ENCODE measurements around the gene SPIRE2. TPM values are rescaled to one million over a fixed set of nuclear protein-coding genes. Genes with fewer than 3 reads are reported as not detected.
A peak's percentile ranks its signal among the peaks of the same experiment; 100 is the strongest.
"Not testable (repeated sequence)": the region's sequence is repeated elsewhere in the genome, so short reads cannot be mapped to it uniquely, and the experiment has no call there.

SPIRE2 gene
- total RNA-seq, 2 donors from 2014 or later: 0.69 to 0.91 TPM

- H3K27ac Mint-ChIP-seq: no peak overlapping the region
- no peaks in the 10 kb centered on the region for H3K4me1 Mint-ChIP-seq (ENCODE audit: low read depth)
- H3K36me3 Mint-ChIP-seq (ENCODE audit: insufficient read depth in 2 of 2): peaks cover 10 to 27% of the 10 kb centered on the region in 2 donors
- no peaks in the 10 kb centered on the region for H3K27me3 Mint-ChIP-seq (ENCODE audit: low read depth)
- H3K9me3 Mint-ChIP-seq: no peaks in the 10 kb centered on the region
- H3K4me3 Mint-ChIP-seq: no peak overlapping the region
- DNase-seq (no peak), ATAC-seq (replicated peaks in 1 of 2) (no peak)
Measured at GRCh38 chr16:89793955-89794354, 34.3 kb upstream of the SPIRE2 start.

GRCh38 chr16:89795676-89796075, 32.6 kb upstream of the SPIRE2 start:
- DNase-seq (no peak), ATAC-seq (replicated peaks in 1 of 2) (no peak)
- peaks cover 13 to 30% of the 10 kb centered on the region in 2 donors for H3K36me3 Mint-ChIP-seq (ENCODE audit: insufficient read depth in 2 of 2)

GRCh38 chr16:89796104-89796503, 32.2 kb upstream of the SPIRE2 start:
- no peaks in the 10 kb centered on the region for H3K4me1 Mint-ChIP-seq (ENCODE audit: low read depth)
- ATAC-seq (replicated peaks in 1 of 2) (no peak), DNase-seq (no peak)
- H3K27me3 Mint-ChIP-seq (ENCODE audit: low read depth): no peaks in the 10 kb centered on the region
- H3K9me3 Mint-ChIP-seq: no peaks in the 10 kb centered on the region
- H3K4me3 Mint-ChIP-seq: no peak overlapping the region
- H3K36me3 Mint-ChIP-seq (ENCODE audit: insufficient read depth in 2 of 2): peaks cover 13 to 26% of the 10 kb centered on the region in 2 donors
- no peak overlapping the region for H3K27ac Mint-ChIP-seq

More at GRCh38 chr16:89795676-89796075, 32.6 kb upstream of the SPIRE2 start:
- Mint-ChIP-seq H3K9me3 (no peaks in the 10 kb centered on the region), H3K4me1 (ENCODE audit: low read depth) (no peaks in the 10 kb centered on the region), H3K27me3 (ENCODE audit: low read depth) (no peaks in the 10 kb centered on the region), H3K4me3 (no peak overlapping the region), H3K27ac (no peak overlapping the region)

- DNase-seq (no peak), ATAC-seq (replicated peaks in 1 of 2) (no peak)
- Mint-ChIP-seq H3K27ac (no peak overlapping the region), H3K4me3 (no peak overlapping the region), H3K4me1 (ENCODE audit: low read depth) (no peaks in the 10 kb centered on the region), H3K9me3 (no peaks in the 10 kb centered on the region), H3K27me3 (ENCODE audit: low read depth) (no peaks in the 10 kb centered on the region), H3K36me3 (ENCODE audit: insufficient read depth in 2 of 2) (peaks cover 6 to 26% of the 10 kb centered on the region in 2 donors)
Measured at GRCh38 chr16:89798126-89798525, 30.1 kb upstream of the SPIRE2 start.

- peaks cover 6 to 26% of the 10 kb centered on the region in 2 donors for H3K36me3 Mint-ChIP-seq (ENCODE audit: insufficient read depth in 2 of 2)
- ATAC-seq (replicated peaks in 1 of 2): no peak
Measured at GRCh38 chr16:89798832-89799370, 29.4 kb upstream of the SPIRE2 start.

GRCh38 chr16:89801800-89802199, 26.5 kb upstream of the SPIRE2 start:
- H3K4me1 Mint-ChIP-seq (ENCODE audit: low read depth): no peaks in the 10 kb centered on the region
- no peaks in the 10 kb centered on the region for H3K9me3 Mint-ChIP-seq
- no peaks in the 10 kb centered on the region for H3K27me3 Mint-ChIP-seq (ENCODE audit: low read depth)
- no peak overlapping the region for H3K27ac Mint-ChIP-seq
- H3K4me3 Mint-ChIP-seq: no peak overlapping the region
- no peak for DNase-seq
- ATAC-seq (replicated peaks in 1 of 2): no peak
- peaks cover 11 to 31% of the 10 kb centered on the region in 2 donors for H3K36me3 Mint-ChIP-seq (ENCODE audit: insufficient read depth in 2 of 2)

More at GRCh38 chr16:89798832-89799370, 29.4 kb upstream of the SPIRE2 start:
- H3K4me3 Mint-ChIP-seq: no peak overlapping the region
- no peaks in the 10 kb centered on the region for H3K9me3 Mint-ChIP-seq
- H3K4me1 Mint-ChIP-seq (ENCODE audit: low read depth): no peaks in the 10 kb centered on the region
- no peak for DNase-seq
- H3K27me3 Mint-ChIP-seq (ENCODE audit: low read depth): no peaks in the 10 kb centered on the region
- no peak overlapping the region for H3K27ac Mint-ChIP-seq

- ATAC-seq (replicated peaks in 1 of 2) (no peak), DNase-seq (no peak)
- Mint-ChIP-seq H3K4me1 (ENCODE audit: low read depth) (peaks cover 9% of the 10 kb centered on the region), H3K36me3 (ENCODE audit: insufficient read depth in 2 of 2) (peaks cover 11 to 38% of the 10 kb centered on the region in 2 donors), H3K4me3 (no peak overlapping the region), H3K27me3 (ENCODE audit: low read depth) (no peaks in the 10 kb centered on the region), H3K9me3 (no peaks in the 10 kb centered on the region), H3K27ac (no peak overlapping the region)
Measured at GRCh38 chr16:89805136-89805905, 23.0 kb upstream of the SPIRE2 start.

- H3K27ac Mint-ChIP-seq; H3K27me3 Mint-ChIP-seq (ENCODE audit: low read depth); ATAC-seq (replicated peaks in 1 of 2); H3K4me1 Mint-ChIP-seq (ENCODE audit: low read depth); H3K4me3 Mint-ChIP-seq; H3K9me3 Mint-ChIP-seq; DNase-seq: not testable (repeated sequence)
- peaks cover 11 to 44% of the 10 kb centered on the region in 2 donors for H3K36me3 Mint-ChIP-seq (ENCODE audit: insufficient read depth in 2 of 2)
Measured at GRCh38 chr16:89806589-89807193, 21.6 kb upstream of the SPIRE2 start.

- ATAC-seq (replicated peaks in 1 of 2) (no peak), DNase-seq (no peak)
- H3K4me3 Mint-ChIP-seq: no peak overlapping the region
- H3K36me3 Mint-ChIP-seq (ENCODE audit: insufficient read depth in 2 of 2): peaks cover 11 to 34% of the 10 kb centered on the region in 2 donors
- H3K27ac Mint-ChIP-seq: no peak overlapping the region
- peaks cover 9% of the 10 kb centered on the region for H3K4me1 Mint-ChIP-seq (ENCODE audit: low read depth)
- H3K9me3 Mint-ChIP-seq: no peaks in the 10 kb centered on the region
- H3K27me3 Mint-ChIP-seq (ENCODE audit: low read depth): no peaks in the 10 kb centered on the region
Measured at GRCh38 chr16:89808475-89808874, 19.8 kb upstream of the SPIRE2 start.

GRCh38 chr16:89811321-89811720, 17.0 kb upstream of the SPIRE2 start:
- ATAC-seq (replicated peaks in 1 of 2) (no peak), DNase-seq (no peak)
- H3K4me1 Mint-ChIP-seq (ENCODE audit: low read depth): peaks cover 21% of the 10 kb centered on the region
- H3K27ac Mint-ChIP-seq: no peak overlapping the region
- peaks cover 11 to 33% of the 10 kb centered on the region in 2 donors for H3K36me3 Mint-ChIP-seq (ENCODE audit: insufficient read depth in 2 of 2)
- H3K9me3 Mint-ChIP-seq: no peaks in the 10 kb centered on the region
- no peak overlapping the region for H3K4me3 Mint-ChIP-seq
- H3K27me3 Mint-ChIP-seq (ENCODE audit: low read depth): no peaks in the 10 kb centered on the region

- Mint-ChIP-seq H3K4me3 (peak overlapping the region; percentile 85 to 90), H3K4me1 (ENCODE audit: low read depth) (peaks cover 40% of the 10 kb centered on the region), H3K36me3 (ENCODE audit: insufficient read depth in 2 of 2) (peaks cover 4 to 11% of the 10 kb centered on the region in 2 donors), H3K27ac (no peak overlapping the region), H3K27me3 (ENCODE audit: low read depth) (no peaks in the 10 kb centered on the region), H3K9me3 (no peaks in the 10 kb centered on the region)
- ATAC-seq (replicated peaks in 1 of 2) (peak; percentile 45 to 46), DNase-seq (peak; percentile 31 to 32)
Measured at GRCh38 chr16:89815639-89816348, 12.5 kb upstream of the SPIRE2 start.

GRCh38 chr16:89818851-89819403, 9.3 kb upstream of the SPIRE2 start:
- peak overlapping the region; percentile 31 to 51 for H3K4me3 Mint-ChIP-seq
- DNase-seq; H3K27me3 Mint-ChIP-seq (ENCODE audit: low read depth); H3K27ac Mint-ChIP-seq; H3K36me3 Mint-ChIP-seq (ENCODE audit: insufficient read depth in 2 of 2); ATAC-seq (replicated peaks in 1 of 2); H3K9me3 Mint-ChIP-seq: not testable (repeated sequence)
- peaks cover 43% of the 10 kb centered on the region for H3K4me1 Mint-ChIP-seq (ENCODE audit: low read depth)

GRCh38 chr16:89819448-89819847, 8.8 kb upstream of the SPIRE2 start:
- H3K36me3 Mint-ChIP-seq (ENCODE audit: insufficient read depth in 2 of 2); H3K9me3 Mint-ChIP-seq; H3K27me3 Mint-ChIP-seq (ENCODE audit: low read depth); ATAC-seq (replicated peaks in 1 of 2); H3K27ac Mint-ChIP-seq; DNase-seq: not testable (repeated sequence)
- Mint-ChIP-seq H3K4me1 (ENCODE audit: low read depth) (peaks cover 37% of the 10 kb centered on the region), H3K4me3 (peak overlapping the region; percentile 31 to 51)
